K562 treated with DMSO at 1 percent for 24 hours (cell line): ENCODE results near the gene FAM199X. TPM values are rescaled to one million over a fixed set of nuclear protein-coding genes. Genes with fewer than 3 reads are reported as not detected.

Experiments
- total RNA-seq: library from RNA; unstranded; fragments of 300-600 nt; gene quantifications from 2 replicates; pipeline ENCODE4 v1.2.3, GENCODE V29; 2022; ENCODE audit warnings: low read depth; ENCODE audit not compliant: insufficient read depth

The FAM199X gene
- total RNA-seq = 8.6 and 8.7 TPM in 2 replicates

GRCh38 chrX:104165894-104166734, at the start of gene FAM199X:
Gene FAM199X (plus strand): TSS chrX:104166453. CDS start chrX:104166786, 333 bp downstream.

GRCh38 chrX:104156630-104157529, 9.4 kb upstream of the FAM199X start, which contains the start of gene SLC25A53:
Gene SLC25A53 (minus strand): TSS chrX:104157009. CDS start chrX:104105257, 51,752 bp downstream.

Other genes with a start within 250 kb of the FAM199X start
- 0.50 TPM in 1 of 2 replicates, not detected in the other for gene TMSB15B, start 203.8 kb upstream of the FAM199X start, total RNA-seq
- gene H2BW1, start 152.7 kb upstream of the FAM199X start, total RNA-seq = not detected in 2 replicates
- not detected in 2 replicates for gene H2BW2, start 126.5 kb upstream of the FAM199X start, total RNA-seq
- gene TMSB15C, start 90.2 kb upstream of the FAM199X start, total RNA-seq = not detected in 2 replicates
- not detected in 2 replicates for gene ZCCHC18, start 53.9 kb upstream of the FAM199X start, total RNA-seq
- 1.6 and 7.3 TPM in 2 replicates for gene SLC25A53, start 9.4 kb upstream of the FAM199X start, total RNA-seq
- gene ESX1, start 88.5 kb downstream of the FAM199X start, total RNA-seq = not detected in 2 replicates